ENCODE data around the gene CALY. TPM values are rescaled to one million over a fixed set of nuclear protein-coding genes. Genes with fewer than 3 reads are reported as not detected.

CALY gene
- total RNA-seq, 1 experiment from 2014 or later = 1.9 TPM

- CTCF ChIA-PET = no interaction called here
- in situ Hi-C loops (cut with HindIII; ENCODE audit: low pct_unique_long_range_greater_than_20kb, low sequenced_read_pairs) = no loop called here
Measured at GRCh38 chr10:133326223-133326551, 10.5 kb downstream of the CALY start.

DNA sequence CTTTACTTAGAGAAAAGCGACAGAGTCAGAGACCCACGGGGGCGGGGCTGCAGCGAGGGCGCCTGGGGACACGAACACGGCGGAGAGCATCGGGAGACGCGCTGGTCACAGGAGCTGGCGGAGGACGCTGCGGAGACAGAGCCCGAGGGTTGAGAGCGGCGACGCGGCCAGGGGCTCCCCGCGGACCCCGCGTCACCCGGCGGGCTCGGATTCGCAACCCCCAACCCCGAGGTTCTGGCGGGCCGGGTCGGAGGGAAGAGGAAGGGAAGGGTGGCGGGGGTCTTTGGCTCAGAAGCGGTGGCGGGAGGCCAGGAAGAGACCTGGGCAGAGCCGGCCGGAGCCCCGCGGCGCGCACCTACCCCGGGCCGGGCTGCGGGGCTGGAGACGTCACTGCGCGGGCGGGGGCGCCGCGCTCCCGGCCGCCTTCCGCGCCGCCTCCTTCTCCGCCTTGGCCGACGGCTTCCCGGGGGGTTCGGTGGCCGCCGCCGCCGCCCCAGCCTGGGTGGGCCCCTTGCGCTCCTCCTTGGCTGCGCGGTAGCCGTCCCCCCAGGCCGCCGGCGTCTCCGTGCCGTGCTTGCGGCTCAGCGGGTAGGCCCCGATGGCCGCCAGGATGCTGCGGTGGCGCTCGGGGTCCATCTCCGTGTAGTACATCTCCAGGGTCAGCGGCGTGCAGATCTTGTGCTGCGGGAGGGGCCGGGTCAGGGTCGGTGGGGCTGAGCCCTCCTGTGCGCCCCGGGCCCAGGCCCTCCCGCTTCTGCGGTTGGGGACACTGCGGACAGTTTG, 11.1 kb downstream of the CALY start:
- intact Hi-C loops (cut with micrococcal nuclease; ENCODE audit: unreplicated experiment) = no loop called here
- Histone ChIP-seq H3K27ac (ENCODE audit: low read length) (peak overlapping the region; percentile 23; the same call in 1 of the 2 replicates), H3K9me3 (ENCODE audit: control insufficient read depth, insufficient read depth, low read depth, low read length) (no peaks in the 10 kb centered on the region), H3K4me1 (ENCODE audit: control insufficient read depth, insufficient read depth, low read length) (peaks cover 17% of the 10 kb centered on the region), H3K4me3 (ENCODE audit: low read depth in 2 of 2, low read length in 2 of 2) (peak overlapping the region; percentile 54 to 58), H3K36me3 (ENCODE audit: control insufficient read depth, insufficient read depth, low read length) (no peaks in the 10 kb centered on the region), H3K27me3 (ENCODE audit: control insufficient read depth, insufficient read depth, low read length) (no peaks in the 10 kb centered on the region)
- ATAC-seq = peak; percentile 57
- POLR2A ChIA-PET = no interaction called here
- in situ Hi-C loops (cut with HindIII; ENCODE audit: low pct_unique_long_range_greater_than_20kb, low sequenced_read_pairs) = no loop called here
- no peak for DNase-seq (ENCODE audit: low read depth, low spot score)
- TF ChIP-seq, protein P1, sequence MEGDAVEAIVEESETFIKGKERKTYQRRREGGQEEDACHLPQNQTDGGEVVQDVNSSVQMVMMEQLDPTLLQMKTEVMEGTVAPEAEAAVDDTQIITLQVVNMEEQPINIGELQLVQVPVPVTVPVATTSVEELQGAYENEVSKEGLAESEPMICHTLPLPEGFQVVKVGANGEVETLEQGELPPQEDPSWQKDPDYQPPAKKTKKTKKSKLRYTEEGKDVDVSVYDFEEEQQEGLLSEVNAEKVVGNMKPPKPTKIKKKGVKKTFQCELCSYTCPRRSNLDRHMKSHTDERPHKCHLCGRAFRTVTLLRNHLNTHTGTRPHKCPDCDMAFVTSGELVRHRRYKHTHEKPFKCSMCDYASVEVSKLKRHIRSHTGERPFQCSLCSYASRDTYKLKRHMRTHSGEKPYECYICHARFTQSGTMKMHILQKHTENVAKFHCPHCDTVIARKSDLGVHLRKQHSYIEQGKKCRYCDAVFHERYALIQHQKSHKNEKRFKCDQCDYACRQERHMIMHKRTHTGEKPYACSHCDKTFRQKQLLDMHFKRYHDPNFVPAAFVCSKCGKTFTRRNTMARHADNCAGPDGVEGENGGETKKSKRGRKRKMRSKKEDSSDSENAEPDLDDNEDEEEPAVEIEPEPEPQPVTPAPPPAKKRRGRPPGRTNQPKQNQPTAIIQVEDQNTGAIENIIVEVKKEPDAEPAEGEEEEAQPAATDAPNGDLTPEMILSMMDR (IDR thresholded peaks at IDR 0.05) = no peak
- TF ChIP-seq POLR2AphosphoS5 (IDR thresholded peaks at IDR 0.05; ENCODE audit: low read depth, low read length) (no peak), TCF7L2 (IDR thresholded peaks at IDR 0.05; ENCODE audit: low read depth, low read length) (no peak), SIN3A (IDR thresholded peaks at IDR 0.05; ENCODE audit: borderline replicate concordance, insufficient read depth, low read depth, low read length) (no peak)
- CTCF ChIA-PET = no interaction called here
- BruUV-seq (replicated peaks) = no TSS peak

More at GRCh38 chr10:133326223-133326551, 10.5 kb downstream of the CALY start:
- intact Hi-C loops (cut with micrococcal nuclease; ENCODE audit: unreplicated experiment) = no loop called here
- no peaks in the 10 kb centered on the region for H3K27me3 ChIP-seq (ENCODE audit: control insufficient read depth, insufficient read depth, low read length)
- H3K36me3 ChIP-seq (ENCODE audit: control insufficient read depth, insufficient read depth, low read length) = no peaks in the 10 kb centered on the region
- no peak for TF ChIP-seq POLR2AphosphoS5 (IDR thresholded peaks at IDR 0.05; ENCODE audit: low read depth, low read length)
- TF ChIP-seq, protein P1 (IDR thresholded peaks at IDR 0.05) = no peak
- TF ChIP-seq SIN3A (IDR thresholded peaks at IDR 0.05; ENCODE audit: borderline replicate concordance, insufficient read depth, low read depth, low read length) = no peak
- TF ChIP-seq REST (IDR thresholded peaks at IDR 0.05; ENCODE audit: insufficient read depth in 1 of 2, low read depth in 2 of 2, low read length in 1 of 2) = no peak
- TF ChIP-seq TCF7L2 (IDR thresholded peaks at IDR 0.05; ENCODE audit: low read depth, low read length) = no peak
- H3K27ac ChIP-seq (ENCODE audit: low read length) = 0 out of 2 replicates have a peak overlapping the region, but pooled peaks have one; percentile 17
- peak overlapping the region; percentile 54 to 58 for H3K4me3 ChIP-seq (ENCODE audit: low read depth in 2 of 2, low read length in 2 of 2)
- no TSS peak for BruUV-seq (replicated peaks)
- DNase-seq (ENCODE audit: low read depth, low spot score) (no peak), ATAC-seq (no peak; the same call in 1 of the 2 replicates)
- POLR2A ChIA-PET = no interaction called here
- H3K4me1 ChIP-seq (ENCODE audit: control insufficient read depth, insufficient read depth, low read length) = peaks cover 17% of the 10 kb centered on the region
- H3K9me3 ChIP-seq (ENCODE audit: control insufficient read depth, insufficient read depth, low read depth, low read length) = no peaks in the 10 kb centered on the region
